ENCODE measurements around the gene ATOSA. TPM values are rescaled to one million over a fixed set of nuclear protein-coding genes. Genes with fewer than 3 reads are reported as not detected.

The ATOSA gene
- total and polyA plus RNA-seq, 7 donors = 21.0 to 90.3 (median 50.1) TPM

DNA sequence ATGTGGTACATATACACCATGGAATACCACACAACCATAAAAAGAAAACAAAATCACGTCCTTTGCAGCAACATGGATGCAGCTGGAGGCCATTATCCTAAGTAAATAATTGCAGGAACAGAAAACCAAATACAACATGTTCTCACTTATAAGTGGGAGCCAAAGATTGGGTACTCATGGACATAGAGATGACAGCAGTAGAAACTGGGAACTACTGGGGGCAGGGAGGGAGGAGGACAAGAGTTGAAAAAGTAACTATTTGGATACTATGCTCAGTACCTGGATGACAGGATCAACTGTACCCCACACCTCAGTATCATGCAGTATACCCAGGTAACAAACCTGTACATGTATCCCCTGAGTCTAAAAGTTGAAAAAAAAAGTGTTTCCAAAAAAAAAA is 23.2 kb upstream of the ATOSA start:
- TF ChIP-seq EP300 (IDR thresholded peaks at IDR 0.05) (no peak), POLR2A (IDR thresholded peaks at IDR 0.05) (no peak), POLR2AphosphoS5 (IDR thresholded peaks at IDR 0.05) (no peak)
- TF ChIP-seq, protein P1, sequence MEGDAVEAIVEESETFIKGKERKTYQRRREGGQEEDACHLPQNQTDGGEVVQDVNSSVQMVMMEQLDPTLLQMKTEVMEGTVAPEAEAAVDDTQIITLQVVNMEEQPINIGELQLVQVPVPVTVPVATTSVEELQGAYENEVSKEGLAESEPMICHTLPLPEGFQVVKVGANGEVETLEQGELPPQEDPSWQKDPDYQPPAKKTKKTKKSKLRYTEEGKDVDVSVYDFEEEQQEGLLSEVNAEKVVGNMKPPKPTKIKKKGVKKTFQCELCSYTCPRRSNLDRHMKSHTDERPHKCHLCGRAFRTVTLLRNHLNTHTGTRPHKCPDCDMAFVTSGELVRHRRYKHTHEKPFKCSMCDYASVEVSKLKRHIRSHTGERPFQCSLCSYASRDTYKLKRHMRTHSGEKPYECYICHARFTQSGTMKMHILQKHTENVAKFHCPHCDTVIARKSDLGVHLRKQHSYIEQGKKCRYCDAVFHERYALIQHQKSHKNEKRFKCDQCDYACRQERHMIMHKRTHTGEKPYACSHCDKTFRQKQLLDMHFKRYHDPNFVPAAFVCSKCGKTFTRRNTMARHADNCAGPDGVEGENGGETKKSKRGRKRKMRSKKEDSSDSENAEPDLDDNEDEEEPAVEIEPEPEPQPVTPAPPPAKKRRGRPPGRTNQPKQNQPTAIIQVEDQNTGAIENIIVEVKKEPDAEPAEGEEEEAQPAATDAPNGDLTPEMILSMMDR (IDR thresholded peaks at IDR 0.05) = no peak
- H3K27ac ChIP-seq = no peak overlapping the region
- no peak for DNase-seq
- no peaks in the 10 kb centered on the region for H3K4me1 ChIP-seq
- intact Hi-C loops (cut with DNase I) = no loop called here
- no peak overlapping the region for H3K4me3 ChIP-seq
- 56 to 73% methylated on average over 1 of the region's 1 CpG for WGBS, 2 donors
- H3K9me3 ChIP-seq = no peaks in the 10 kb centered on the region
- no peaks in the 10 kb centered on the region for H3K36me3 ChIP-seq
- no peaks in the 10 kb centered on the region for H3K27me3 ChIP-seq

DNA sequence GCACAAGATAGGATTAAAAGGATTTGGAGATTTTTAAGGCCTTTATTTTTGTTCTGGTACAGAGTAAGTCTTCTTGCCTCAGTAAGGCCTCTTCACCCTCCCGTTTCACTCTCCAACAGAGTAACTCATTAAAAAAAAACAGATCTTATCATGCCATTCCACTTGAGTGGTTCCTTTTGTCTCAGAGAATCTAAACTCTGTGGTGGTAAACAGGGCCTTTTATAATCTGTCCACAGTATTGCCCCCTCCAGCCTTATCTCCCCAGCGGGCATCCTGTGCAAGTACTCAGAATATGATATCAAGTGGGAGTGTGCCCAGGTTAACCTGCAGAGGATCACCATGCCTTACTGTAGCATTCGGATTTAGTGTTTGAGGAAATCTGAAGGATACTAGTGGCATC is 20.3 kb upstream of the ATOSA start:
- Histone ChIP-seq H3K9me3 (no peaks in the 10 kb centered on the region), H3K4me3 (no peak overlapping the region), H3K27ac (no peak overlapping the region), H3K4me1 (no peaks in the 10 kb centered on the region), H3K36me3 (no peaks in the 10 kb centered on the region), H3K27me3 (no peaks in the 10 kb centered on the region)
- DNase-seq = no peak
- intact Hi-C loops (cut with DNase I) = no loop called here
- TF ChIP-seq, protein P1 (IDR thresholded peaks at IDR 0.05) = no peak
- TF ChIP-seq EP300 (IDR thresholded peaks at IDR 0.05) (no peak), POLR2AphosphoS5 (IDR thresholded peaks at IDR 0.05) (no peak), POLR2A (IDR thresholded peaks at IDR 0.05) (no peak)
- WGBS, 2 donors = 75 to 82% methylated on average over 3 of the region's 3 CpGs

DNA sequence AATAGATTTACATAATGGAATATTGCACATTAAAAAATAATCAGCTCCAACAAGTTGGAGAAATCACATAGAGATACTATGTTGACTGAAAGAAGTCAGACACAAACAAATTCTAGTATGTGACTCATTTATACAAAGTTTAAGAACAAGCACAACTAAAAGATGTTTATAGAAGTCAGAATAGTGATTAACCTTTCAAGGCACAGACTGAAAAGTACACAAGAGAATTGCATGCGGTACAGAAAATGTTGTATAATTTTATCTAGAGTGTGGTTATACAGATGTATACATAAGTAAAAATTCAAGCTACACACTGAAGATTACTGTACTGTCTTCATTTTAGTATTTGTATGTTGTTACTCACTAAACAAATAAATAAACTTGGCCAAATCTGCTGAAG is 19.3 kb upstream of the ATOSA start:
- WGBS, 2 donors = 0 to 45% methylated on average over 1 of the region's 1 CpG
- H3K27me3 ChIP-seq = no peaks in the 10 kb centered on the region
- H3K36me3 ChIP-seq = no peaks in the 10 kb centered on the region
- intact Hi-C loops (cut with DNase I) = no loop called here
- TF ChIP-seq, protein P1 (IDR thresholded peaks at IDR 0.05) = no peak
- no peak for TF ChIP-seq POLR2A (IDR thresholded peaks at IDR 0.05)
- TF ChIP-seq POLR2AphosphoS5 (IDR thresholded peaks at IDR 0.05) = no peak
- no peak for TF ChIP-seq EP300 (IDR thresholded peaks at IDR 0.05)
- H3K27ac ChIP-seq = no peak overlapping the region
- H3K4me3 ChIP-seq = no peak overlapping the region
- DNase-seq = no peak
- H3K4me1 ChIP-seq = no peaks in the 10 kb centered on the region
- no peaks in the 10 kb centered on the region for H3K9me3 ChIP-seq

DNA sequence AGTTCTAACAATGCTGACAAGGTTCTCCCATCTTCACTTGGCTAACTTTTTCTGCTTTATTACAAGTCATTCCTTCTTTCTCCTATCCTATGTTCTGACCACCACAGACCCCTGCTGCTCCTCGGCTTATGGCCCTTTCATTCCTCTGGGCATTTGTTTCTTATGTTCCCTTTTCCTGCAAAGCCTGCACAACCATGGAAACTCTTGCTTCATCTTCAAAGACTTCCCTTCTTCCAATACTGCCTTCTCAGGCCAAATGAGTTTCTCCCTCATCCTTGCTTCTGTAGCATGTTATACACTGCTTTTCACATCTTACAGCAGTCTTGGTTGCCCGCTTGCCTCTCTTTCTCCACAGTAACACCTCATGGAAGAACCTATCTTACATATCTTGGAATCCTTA is 17.9 kb upstream of the ATOSA start:
- no peaks in the 10 kb centered on the region for H3K27me3 ChIP-seq
- no peak for DNase-seq
- H3K36me3 ChIP-seq = no peaks in the 10 kb centered on the region
- no peaks in the 10 kb centered on the region for H3K4me1 ChIP-seq
- H3K9me3 ChIP-seq = no peaks in the 10 kb centered on the region
- no peak for TF ChIP-seq POLR2AphosphoS5 (IDR thresholded peaks at IDR 0.05)
- TF ChIP-seq POLR2A (IDR thresholded peaks at IDR 0.05) = no peak
- TF ChIP-seq EP300 (IDR thresholded peaks at IDR 0.05) = no peak
- TF ChIP-seq, protein P1 (IDR thresholded peaks at IDR 0.05) = no peak
- intact Hi-C loops (cut with DNase I) = no loop called here
- 91 to 93% methylated on average over 2 of the region's 2 CpGs for WGBS, 2 donors
- H3K4me3 ChIP-seq = no peak overlapping the region
- no peak overlapping the region for H3K27ac ChIP-seq

DNA sequence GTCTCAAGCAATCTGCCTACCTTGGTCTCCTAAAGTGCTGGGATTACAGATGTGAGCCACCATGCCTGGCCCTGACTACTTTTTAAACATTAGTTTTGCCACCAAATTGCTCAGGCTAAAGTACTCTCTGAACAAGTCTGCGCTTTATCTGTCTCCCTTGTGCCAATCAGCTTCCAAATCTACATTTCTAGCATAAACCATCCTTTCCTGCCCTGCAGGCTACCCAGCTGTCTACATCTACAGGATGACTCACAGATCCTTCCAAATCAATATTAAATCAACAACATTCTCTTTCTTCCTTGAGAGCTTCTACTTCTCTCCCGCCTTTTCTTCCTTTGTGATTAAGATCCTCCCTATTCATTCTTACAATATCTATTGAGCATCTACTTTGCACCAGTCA is 16.0 kb upstream of the ATOSA start:
- no peak overlapping the region for H3K4me3 ChIP-seq
- no peaks in the 10 kb centered on the region for H3K4me1 ChIP-seq
- intact Hi-C loops (cut with DNase I) = no loop called here
- no peaks in the 10 kb centered on the region for H3K27me3 ChIP-seq
- DNase-seq = no peak
- H3K9me3 ChIP-seq = no peaks in the 10 kb centered on the region
- no peak overlapping the region for H3K27ac ChIP-seq
- TF ChIP-seq POLR2AphosphoS5 (IDR thresholded peaks at IDR 0.05) = no peak
- TF ChIP-seq EP300 (IDR thresholded peaks at IDR 0.05) = no peak
- H3K36me3 ChIP-seq = no peaks in the 10 kb centered on the region
- whole genome bisulfite sequencing, 2 donors = 91 to 97% methylated on average over 2 of the region's 2 CpGs
